ENCODE data around the gene ASB13.

The ASB13 gene

GRCh38 chr10:5645944-5646617 is 20.3 kb downstream of the ASB13 start:
- Mint-ChIP-seq H3K27me3 (no peaks in the 10 kb centered on the region), H3K27ac (no peak overlapping the region), H3K36me3 (ENCODE audit: low read depth) (peaks cover 12% of the 10 kb centered on the region), H3K4me1 (peaks cover 13% of the 10 kb centered on the region), H3K4me3 (no peak overlapping the region), H3K9me3 (no peaks in the 10 kb centered on the region)
- DNase-seq (no peak), ATAC-seq (no peak)

GRCh38 chr10:5645375-5645774 is 21.0 kb downstream of the ASB13 start:
- H3K4me3 Mint-ChIP-seq = no peak overlapping the region
- ATAC-seq = no peak

GRCh38 chr10:5644930-5645329 is 21.5 kb downstream of the ASB13 start:
- Mint-ChIP-seq H3K4me3 (no peak overlapping the region), H3K4me1 (peaks cover 13% of the 10 kb centered on the region), H3K27me3 (no peaks in the 10 kb centered on the region), H3K9me3 (no peaks in the 10 kb centered on the region), H3K36me3 (ENCODE audit: low read depth) (peaks cover 9% of the 10 kb centered on the region), H3K27ac (no peak overlapping the region)
- no peak for ATAC-seq
- DNase-seq = no peak

More at GRCh38 chr10:5645375-5645774, 21.0 kb downstream of the ASB13 start:
- peaks cover 12% of the 10 kb centered on the region for H3K36me3 Mint-ChIP-seq (ENCODE audit: low read depth)
- no peak overlapping the region for H3K27ac Mint-ChIP-seq
- DNase-seq = no peak
- peaks cover 13% of the 10 kb centered on the region for H3K4me1 Mint-ChIP-seq
- H3K27me3 Mint-ChIP-seq = no peaks in the 10 kb centered on the region
- H3K9me3 Mint-ChIP-seq = no peaks in the 10 kb centered on the region

- Mint-ChIP-seq H3K9me3 (no peaks in the 10 kb centered on the region), H3K4me1 (peaks cover 9% of the 10 kb centered on the region), H3K36me3 (ENCODE audit: low read depth) (peaks cover 2% of the 10 kb centered on the region), H3K27me3 (no peaks in the 10 kb centered on the region), H3K27ac (no peak overlapping the region), H3K4me3 (no peak overlapping the region)
- no peak for ATAC-seq
- DNase-seq = no peak
Observed at GRCh38 chr10:5643346-5644067, 22.9 kb downstream of the ASB13 start.

- no peak overlapping the region for H3K4me3 Mint-ChIP-seq
- no peaks in the 10 kb centered on the region for H3K36me3 Mint-ChIP-seq (ENCODE audit: low read depth)
Observed at GRCh38 chr10:5641501-5641900, 24.9 kb downstream of the ASB13 start.

GRCh38 chr10:5640501-5640900 is 25.9 kb downstream of the ASB13 start:
- DNase-seq (no peak), ATAC-seq (no peak)
- Mint-ChIP-seq H3K9me3 (no peaks in the 10 kb centered on the region), H3K4me3 (no peak overlapping the region), H3K4me1 (peaks cover 6% of the 10 kb centered on the region), H3K27ac (no peak overlapping the region), H3K36me3 (ENCODE audit: low read depth) (no peaks in the 10 kb centered on the region), H3K27me3 (no peaks in the 10 kb centered on the region)

More at GRCh38 chr10:5641501-5641900, 24.9 kb downstream of the ASB13 start:
- Mint-ChIP-seq H3K27ac (no peak overlapping the region), H3K9me3 (no peaks in the 10 kb centered on the region), H3K27me3 (no peaks in the 10 kb centered on the region), H3K4me1 (peaks cover 7% of the 10 kb centered on the region)
- DNase-seq (no peak), ATAC-seq (no peak)

- ATAC-seq (no peak), DNase-seq (no peak)
- Mint-ChIP-seq H3K4me3 (no peak overlapping the region), H3K9me3 (no peaks in the 10 kb centered on the region), H3K36me3 (ENCODE audit: low read depth) (no peaks in the 10 kb centered on the region), H3K27me3 (no peaks in the 10 kb centered on the region), H3K4me1 (peaks cover 3% of the 10 kb centered on the region), H3K27ac (no peak overlapping the region)
Observed at GRCh38 chr10:5640036-5640435, 26.4 kb downstream of the ASB13 start.

- Mint-ChIP-seq H3K27ac (no peak overlapping the region), H3K36me3 (ENCODE audit: low read depth) (no peaks in the 10 kb centered on the region), H3K4me1 (no peaks in the 10 kb centered on the region), H3K27me3 (no peaks in the 10 kb centered on the region), H3K4me3 (no peak overlapping the region), H3K9me3 (no peaks in the 10 kb centered on the region)
- DNase-seq (no peak), ATAC-seq (no peak)
Observed at GRCh38 chr10:5639066-5639465, 27.3 kb downstream of the ASB13 start.

GRCh38 chr10:5638494-5638893 is 27.9 kb downstream of the ASB13 start:
- H3K27me3 Mint-ChIP-seq = no peaks in the 10 kb centered on the region
- no peak for DNase-seq
- no peaks in the 10 kb centered on the region for H3K36me3 Mint-ChIP-seq (ENCODE audit: low read depth)
- no peak overlapping the region for H3K4me3 Mint-ChIP-seq
- no peaks in the 10 kb centered on the region for H3K4me1 Mint-ChIP-seq
- no peak for ATAC-seq
- no peak overlapping the region for H3K27ac Mint-ChIP-seq
- H3K9me3 Mint-ChIP-seq = no peaks in the 10 kb centered on the region

GRCh38 chr10:5634918-5635317 is 31.5 kb downstream of the ASB13 start:
- DNase-seq (no peak), ATAC-seq (no peak)
- Mint-ChIP-seq H3K27me3 (no peaks in the 10 kb centered on the region), H3K4me3 (no peak overlapping the region), H3K36me3 (ENCODE audit: low read depth) (no peaks in the 10 kb centered on the region), H3K4me1 (peaks cover under 1% of the 10 kb centered on the region), H3K9me3 (no peaks in the 10 kb centered on the region), H3K27ac (no peak overlapping the region)

GRCh38 chr10:5633166-5633749 is 33.1 kb downstream of the ASB13 start:
- no peaks in the 10 kb centered on the region for H3K9me3 Mint-ChIP-seq
- ATAC-seq (no peak), DNase-seq (no peak)
- no peak overlapping the region for H3K27ac Mint-ChIP-seq
- H3K4me3 Mint-ChIP-seq = no peak overlapping the region
- H3K27me3 Mint-ChIP-seq = peaks cover 4% of the 10 kb centered on the region
- H3K4me1 Mint-ChIP-seq = peaks cover 17% of the 10 kb centered on the region
- peaks cover 1% of the 10 kb centered on the region for H3K36me3 Mint-ChIP-seq (ENCODE audit: low read depth)

- Mint-ChIP-seq H3K4me1 (peaks cover 19% of the 10 kb centered on the region), H3K27me3 (peaks cover 11% of the 10 kb centered on the region), H3K36me3 (ENCODE audit: low read depth) (peaks cover 1% of the 10 kb centered on the region), H3K9me3 (no peaks in the 10 kb centered on the region), H3K27ac (no peak overlapping the region), H3K4me3 (no peak overlapping the region)
- no peak for ATAC-seq
- DNase-seq = no peak
Observed at GRCh38 chr10:5632446-5632845, 33.9 kb downstream of the ASB13 start.

GRCh38 chr10:5631936-5632335 is 34.5 kb downstream of the ASB13 start:
- ATAC-seq (no peak), DNase-seq (no peak)
- Mint-ChIP-seq H3K27me3 (peaks cover 11% of the 10 kb centered on the region), H3K4me1 (peaks cover 19% of the 10 kb centered on the region), H3K9me3 (no peaks in the 10 kb centered on the region), H3K36me3 (ENCODE audit: low read depth) (peaks cover 1% of the 10 kb centered on the region), H3K27ac (no peak overlapping the region), H3K4me3 (no peak overlapping the region)

- peaks cover 19% of the 10 kb centered on the region for H3K4me1 Mint-ChIP-seq
- H3K9me3 Mint-ChIP-seq = no peaks in the 10 kb centered on the region
- H3K36me3 Mint-ChIP-seq (ENCODE audit: low read depth) = peaks cover 1% of the 10 kb centered on the region
- H3K27ac Mint-ChIP-seq = no peak overlapping the region
- no peak overlapping the region for H3K4me3 Mint-ChIP-seq
- ATAC-seq (no peak), DNase-seq (no peak)
- peaks cover 11% of the 10 kb centered on the region for H3K27me3 Mint-ChIP-seq
Observed at GRCh38 chr10:5630112-5630436, 36.3 kb downstream of the ASB13 start.

All from activated naive CD8-positive, alpha-beta T cell treated with anti-CD3 and anti-CD28 coated beads, Interleukin-2, amount 50 U/mL, for 24 hours (primary cell).